Erythroblast (primary cell): Measurements from ENCODE around the gene GLI2.

Experiments used
- GATA1 ChIP-seq: IDR thresholded peaks from 2 replicates; pipeline ENCODE4 v1.6.1; 2011; ENCODE audit warnings: low read depth, mild to moderate bottlenecking, control low read depth, low read length, moderate library complexity
- POLR2A ChIP-seq: IDR thresholded peaks from 2 replicates; pipeline ENCODE4 v1.6.1; 2011; ENCODE audit warnings: mild to moderate bottlenecking, low read length

GRCh38 chr2:120783969-120784372 lies 48.3 kb downstream of the GLI2 start:
- no peak for TF ChIP-seq POLR2A
- no peak for TF ChIP-seq GATA1
